GM19452 (cell line): ENCODE data around the gene PIM3.
"Not testable (repeated sequence)": the region's sequence is repeated elsewhere in the genome, so short reads cannot be mapped to it uniquely, and the experiment has no call there.

Experiments used
- ATAC-seq: cut with Tn5 transposase; IDR thresholded peaks from one replicate; pipeline ENCODE4 v1.9.1; 2021; ENCODE audit not compliant: unreplicated experiment

The PIM3 gene

GRCh38 chr22:49942565-49943404, 17.8 kb upstream of the PIM3 start:
- ATAC-seq = no peak

DNA sequence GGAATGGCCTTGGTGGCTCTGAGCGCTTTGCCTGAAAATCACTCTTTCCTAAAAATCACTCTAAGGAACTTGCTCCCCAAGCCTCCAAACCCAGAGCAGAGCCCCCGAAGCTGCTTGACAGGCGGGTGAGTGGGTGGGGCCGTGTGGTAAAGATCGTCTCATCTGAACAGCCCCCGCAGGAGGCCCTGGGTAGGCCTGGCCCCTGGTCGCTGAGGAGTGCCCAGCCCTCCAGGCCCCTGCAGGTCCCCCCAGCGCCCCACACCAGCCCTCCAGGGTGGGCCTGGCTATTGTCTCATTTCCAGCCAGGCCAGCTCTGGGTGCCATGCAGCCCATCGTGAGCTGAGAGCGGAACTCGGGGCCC, 17.2 kb upstream of the PIM3 start:
- no peak for ATAC-seq

DNA sequence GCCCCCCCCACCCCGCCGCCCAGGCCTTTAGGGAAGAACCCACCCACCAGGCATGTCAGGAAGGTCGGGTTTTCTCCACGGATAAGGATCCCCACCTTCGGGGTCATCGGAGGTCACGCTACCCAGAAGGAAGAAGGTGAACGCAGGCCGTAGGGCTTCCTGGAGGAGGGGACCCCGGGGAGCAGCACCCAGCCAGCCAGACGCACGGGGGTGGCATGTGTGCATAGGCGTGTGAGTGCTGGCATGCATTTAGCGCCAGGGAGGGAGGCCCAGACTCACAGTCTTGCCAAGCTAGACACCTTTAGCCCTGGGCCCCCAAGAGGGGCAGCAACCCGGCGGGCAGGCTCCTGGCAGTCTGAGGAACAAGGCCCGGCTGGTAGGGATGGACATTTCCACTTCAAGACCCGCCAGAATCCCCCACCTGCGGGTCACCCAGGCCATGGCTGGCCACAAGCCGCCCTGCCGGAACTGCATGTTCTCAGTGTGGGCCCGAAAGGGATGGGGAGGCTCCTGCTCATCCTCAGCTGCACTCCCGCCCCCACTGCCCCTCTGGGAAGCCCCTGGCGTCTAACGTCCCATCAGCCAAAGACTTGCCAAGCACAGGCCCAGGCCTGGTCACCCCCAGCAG, 16.7 kb upstream of the PIM3 start:
- no peak for ATAC-seq

GRCh38 chr22:49944399-49944891, 16.1 kb upstream of the PIM3 start:
- ATAC-seq = no peak

GRCh38 chr22:49945042-49945794, 15.4 kb upstream of the PIM3 start:
- not testable (repeated sequence) for ATAC-seq

GRCh38 chr22:49946612-49947295, 13.8 kb upstream of the PIM3 start:
- ATAC-seq = no peak

DNA sequence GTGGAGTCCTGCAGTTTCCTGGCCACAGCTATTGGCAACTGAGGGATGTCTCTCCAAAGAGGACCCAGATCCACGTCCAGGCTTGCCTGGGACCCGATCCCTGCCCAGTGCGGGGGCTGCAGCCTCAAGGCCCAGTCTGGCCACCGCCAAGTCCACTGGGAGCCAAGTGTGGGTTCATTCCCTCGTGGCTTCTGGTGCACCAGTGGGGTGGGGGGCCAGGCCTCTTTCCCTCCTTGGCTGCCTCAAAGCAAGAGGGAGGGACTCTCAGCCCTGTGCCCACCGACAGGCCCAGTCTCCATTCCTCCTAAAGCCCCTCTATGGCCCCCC, 13.3 kb upstream of the PIM3 start:
- no peak for ATAC-seq

DNA sequence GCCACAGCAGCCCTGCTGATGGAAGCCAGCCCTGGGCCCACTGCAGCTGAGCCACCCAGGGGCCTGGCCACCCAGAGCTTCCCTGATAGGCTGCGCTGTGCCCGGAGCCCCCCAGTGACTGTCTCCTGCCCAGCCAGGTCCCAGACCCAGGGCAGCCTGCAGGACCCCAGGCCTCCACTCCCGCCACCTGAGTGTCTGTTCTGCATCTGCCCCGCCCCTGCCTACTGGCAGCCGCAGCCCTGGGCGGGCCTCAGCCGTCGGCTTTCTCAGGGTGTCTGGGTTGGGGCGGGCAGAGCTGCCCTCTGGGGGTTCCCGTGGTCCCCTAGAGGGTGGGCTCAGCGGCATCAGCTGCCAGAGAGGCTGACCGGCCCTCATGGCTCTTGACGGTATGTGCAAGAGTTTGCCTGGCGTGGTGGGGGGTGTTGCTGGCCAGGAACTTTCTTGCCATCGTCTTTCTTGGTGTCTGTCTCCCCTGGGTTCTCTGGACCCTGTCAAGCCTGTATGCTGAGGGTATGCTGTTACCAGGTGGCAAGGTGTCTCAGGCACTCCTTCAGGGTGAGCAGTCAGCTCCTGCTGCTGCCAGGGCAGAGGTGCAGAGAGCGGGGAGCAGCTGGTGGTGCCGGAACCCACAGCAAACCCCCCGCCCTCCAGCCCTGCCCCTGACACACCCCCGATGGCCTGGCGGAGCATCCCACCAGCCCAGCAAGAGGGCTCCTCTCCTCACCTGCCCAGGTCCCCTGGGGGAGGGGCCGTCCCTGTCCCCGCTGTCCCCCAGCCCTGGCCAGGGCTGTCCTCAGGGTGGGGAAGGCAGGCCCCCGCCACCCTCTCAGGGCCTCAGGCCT, 12.2 kb upstream of the PIM3 start:
- ATAC-seq = no peak

GRCh38 chr22:49948958-49949913, 11.3 kb upstream of the PIM3 start:
- no peak for ATAC-seq

DNA sequence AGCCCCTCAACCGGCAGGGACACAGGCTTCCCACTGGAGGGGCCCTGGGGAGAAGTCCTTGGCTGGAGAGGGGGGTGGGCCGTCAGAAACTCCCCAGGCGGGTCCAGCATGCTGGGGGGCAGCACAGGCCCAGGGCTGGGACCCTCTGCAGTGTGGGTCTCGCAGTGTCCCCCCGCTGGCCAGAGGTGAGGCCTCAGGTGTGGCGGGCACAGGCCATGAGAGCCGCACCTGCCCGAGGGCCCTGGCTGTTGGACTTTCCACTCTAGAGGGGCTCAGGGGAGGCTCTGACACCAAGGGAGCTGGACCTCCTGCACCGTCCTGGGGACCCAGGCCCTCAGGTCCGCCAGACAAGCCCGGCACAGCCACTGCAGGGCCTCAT, 10.7 kb upstream of the PIM3 start:
- ATAC-seq = no peak

DNA sequence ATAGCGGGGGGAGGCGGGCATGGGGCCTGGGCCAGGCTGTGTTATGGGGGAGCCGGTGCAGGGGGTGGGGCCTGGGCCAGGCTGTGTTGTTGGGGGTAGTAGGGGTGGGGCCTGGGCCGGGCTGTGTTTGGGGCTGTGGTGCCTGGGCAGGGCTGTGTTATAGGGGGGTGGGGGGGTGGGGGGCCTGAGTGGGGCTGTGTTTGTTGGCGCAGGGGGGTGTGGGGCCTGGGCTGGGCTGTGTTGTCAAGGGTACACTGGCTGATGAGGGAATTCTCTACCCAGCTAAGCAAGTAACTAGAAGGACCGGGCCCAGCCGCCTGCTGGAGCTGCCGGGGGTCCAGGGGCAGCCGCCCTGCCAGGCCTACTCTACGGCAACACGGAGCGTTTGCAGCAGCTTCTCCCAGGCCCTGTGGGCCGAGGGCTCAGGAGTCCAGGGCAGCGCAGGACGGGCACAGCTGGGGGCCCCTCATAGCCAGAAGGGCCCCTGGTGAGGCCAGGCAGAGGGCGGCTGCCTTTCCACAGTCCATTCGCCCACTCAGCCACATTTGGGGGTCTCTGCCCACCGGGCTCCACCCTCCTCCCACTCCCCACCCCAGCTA, 10.1 kb upstream of the PIM3 start:
- no peak for ATAC-seq

DNA sequence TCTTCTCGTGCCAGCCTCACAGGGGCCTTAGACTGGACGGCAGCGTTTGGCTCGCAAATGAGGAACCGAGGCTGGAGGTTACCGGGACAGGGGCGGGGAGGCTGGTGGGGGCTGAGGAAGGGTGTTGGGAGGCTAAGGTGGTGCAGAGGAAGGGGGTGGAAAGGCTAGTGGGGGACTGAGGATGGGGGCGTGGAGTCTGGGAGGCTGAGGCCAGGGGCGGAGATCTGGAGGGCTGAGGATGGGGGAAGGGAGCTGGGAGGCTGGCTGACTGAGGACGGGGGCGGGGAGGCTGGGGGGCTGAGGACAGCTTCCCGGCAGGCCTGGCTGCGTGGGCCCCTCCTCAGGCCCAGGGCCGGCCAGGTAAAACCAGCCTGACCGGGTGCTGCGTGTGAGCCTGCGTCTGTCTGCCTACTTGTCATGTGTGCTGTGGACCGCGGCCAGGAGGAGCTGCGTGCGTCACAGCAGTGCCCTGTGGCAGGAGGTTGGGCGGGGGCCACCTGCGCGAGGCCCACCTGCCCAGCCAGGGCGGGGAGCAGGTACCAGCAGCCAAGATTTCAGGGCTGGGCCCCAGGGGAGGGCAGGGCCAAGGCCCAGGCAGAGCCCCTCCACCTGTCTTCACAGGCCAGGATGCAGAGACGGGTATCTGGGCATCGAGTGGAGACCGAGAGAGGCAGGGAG, 9.4 kb upstream of the PIM3 start:
- ATAC-seq = no peak

GRCh38 chr22:49951678-49951985, 8.9 kb upstream of the PIM3 start:
- no peak for ATAC-seq

DNA sequence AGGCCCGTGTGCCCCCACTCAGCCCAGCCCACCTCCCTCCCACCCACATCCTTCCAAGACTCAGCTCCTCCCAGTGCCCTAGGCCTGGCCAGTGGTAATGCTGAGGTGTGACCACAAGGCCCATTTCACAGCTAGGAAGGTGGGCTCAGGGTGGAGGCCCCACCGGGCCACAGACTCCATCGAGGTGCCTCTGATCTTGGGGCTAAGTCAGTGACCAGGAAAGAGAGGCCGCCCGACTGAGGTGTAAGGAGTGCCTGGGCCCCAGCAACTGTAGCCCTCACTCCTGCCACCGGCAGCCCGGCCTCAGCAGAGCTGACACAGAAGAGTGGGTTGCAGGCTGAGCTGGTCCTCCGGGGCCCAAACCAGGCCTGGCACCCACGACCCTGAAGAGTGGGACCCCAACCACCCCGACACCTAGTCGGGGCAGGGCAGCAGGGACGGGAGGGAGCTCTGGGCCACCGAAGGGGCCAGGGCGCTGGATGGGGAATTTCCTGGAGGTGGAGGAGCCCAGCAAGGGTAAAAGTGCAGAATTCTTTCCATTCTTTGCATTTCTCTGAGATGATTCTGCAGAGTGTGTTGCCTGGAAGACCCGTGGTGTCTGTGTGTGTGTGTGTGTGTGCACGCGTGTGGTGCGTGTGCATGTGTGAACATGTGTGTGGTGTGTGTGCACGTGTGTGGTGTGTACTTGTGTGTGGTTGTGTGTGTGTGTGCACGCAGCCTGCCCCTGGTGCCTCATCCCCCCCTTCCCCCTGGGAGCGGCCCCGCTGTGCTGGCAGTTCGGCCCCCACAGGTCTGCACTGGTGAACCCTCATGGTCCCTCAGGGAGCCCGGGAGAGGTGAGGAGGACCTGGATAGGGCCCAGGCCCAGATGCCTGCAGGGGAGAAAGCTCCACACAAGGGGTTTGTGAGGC, 8.3 kb upstream of the PIM3 start:
- no peak for ATAC-seq

DNA sequence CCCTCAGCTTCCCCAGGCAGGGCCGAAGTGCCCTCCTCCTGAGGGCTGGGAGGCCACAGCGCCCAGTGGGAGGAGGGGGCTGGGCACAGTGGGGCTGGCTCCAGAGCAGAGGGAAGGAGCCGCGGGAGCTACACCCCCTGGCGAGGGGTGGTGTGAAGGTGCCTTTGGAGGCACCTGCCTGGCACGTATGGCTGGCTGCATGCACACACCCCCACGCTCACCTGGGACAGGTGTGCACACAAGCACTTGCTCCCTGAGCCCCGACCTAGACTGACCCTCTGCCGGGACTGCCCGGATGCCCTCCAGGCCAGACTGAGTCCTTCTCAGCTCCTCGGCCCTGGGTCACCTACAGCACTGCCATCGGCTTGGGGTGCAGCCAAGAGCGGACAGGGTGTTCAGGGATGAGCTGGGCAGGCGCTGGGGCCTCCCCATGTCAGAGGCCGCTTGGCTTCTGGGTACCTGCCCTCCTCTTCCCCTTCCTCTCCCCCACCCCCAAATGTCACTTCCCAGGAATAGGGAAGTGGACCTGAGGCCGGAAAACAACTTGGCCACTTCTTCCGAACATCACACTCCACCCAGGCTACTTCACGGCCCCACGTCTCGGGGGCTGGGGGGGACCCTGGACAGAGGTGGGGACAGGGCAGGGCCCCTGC, 7.4 kb upstream of the PIM3 start:
- ATAC-seq = no peak

DNA sequence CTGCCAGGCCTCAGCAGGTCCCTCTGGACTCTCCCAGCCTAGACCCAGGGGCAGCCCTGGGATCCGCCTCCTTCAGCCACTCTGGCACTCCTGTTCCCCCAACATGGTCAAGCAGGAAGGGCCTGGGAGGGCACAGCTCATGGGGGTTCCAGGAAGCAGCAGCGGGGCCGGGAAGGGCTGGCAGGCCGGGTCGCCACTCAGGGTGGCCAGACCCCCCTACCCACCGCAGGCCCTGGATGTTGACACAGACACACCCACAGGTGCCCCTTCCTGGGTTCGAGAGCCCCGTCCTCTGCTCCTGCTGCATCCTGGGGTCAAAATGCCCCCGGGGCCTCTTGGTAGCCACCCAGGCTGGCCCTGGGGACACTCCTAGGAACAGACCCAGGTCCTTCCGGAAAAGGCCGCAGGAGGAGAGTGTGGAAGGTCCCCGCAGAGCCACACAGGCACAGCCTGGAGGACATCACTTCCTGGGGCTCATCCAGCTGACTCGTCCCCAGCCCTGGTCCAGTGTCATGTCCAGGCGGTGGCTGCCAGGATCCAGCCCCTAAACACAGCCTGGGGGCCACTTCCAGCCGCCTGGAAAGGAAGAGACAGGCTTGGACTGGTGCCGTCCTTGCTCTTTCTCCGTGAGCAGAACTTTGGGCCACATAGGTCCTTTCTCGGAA, 6.8 kb upstream of the PIM3 start:
- no peak for ATAC-seq

GRCh38 chr22:49954354-49954753, 6.2 kb upstream of the PIM3 start:
- no peak for ATAC-seq
